Transverse colon (tissue), 4 donors: Measurements from ENCODE around the gene TOMM20.

Source experiments
- EP300 ChIP-seq: sonication (generic); formaldehyde crosslinking; IDR thresholded peaks from one replicate; pipeline ENCODE4 v1.6.1; 2017; ENCODE audit warnings: antibody characterized with exemption, low read depth
- POLR2A ChIP-seq: fragments of 450-650 bp; IDR thresholded peaks from one replicate; pipeline ENCODE4 v1.6.1; 2016; ENCODE audit warnings: antibody characterized with exemption, mild to moderate bottlenecking, moderate library complexity
- POLR2AphosphoS5 ChIP-seq, 3 donors: sonication (generic); formaldehyde crosslinking; IDR thresholded peaks; one replicate each; pipeline ENCODE4 v1.6.1; 2016; ENCODE audit warnings: antibody characterized with exemption in 3 of 3
- TF ChIP-seq, protein P1 (sequence below), 5 experiments: fragments of 200-600 bp in 3 of 5; fragments of 450-650 bp in 2 of 5; sonication (generic) in 3 of 5; IDR thresholded peaks; 1 replicate in 2 of 5; 2 replicates in 3 of 5; pipeline ENCODE4 v1.5.1; 2016 to 2017; ENCODE audit warnings: antibody characterized with exemption in 5 of 5, inconsistent platforms in 3 of 5, mild to moderate bottlenecking in 2 of 5, moderate library complexity in 1 of 5

DNA sequence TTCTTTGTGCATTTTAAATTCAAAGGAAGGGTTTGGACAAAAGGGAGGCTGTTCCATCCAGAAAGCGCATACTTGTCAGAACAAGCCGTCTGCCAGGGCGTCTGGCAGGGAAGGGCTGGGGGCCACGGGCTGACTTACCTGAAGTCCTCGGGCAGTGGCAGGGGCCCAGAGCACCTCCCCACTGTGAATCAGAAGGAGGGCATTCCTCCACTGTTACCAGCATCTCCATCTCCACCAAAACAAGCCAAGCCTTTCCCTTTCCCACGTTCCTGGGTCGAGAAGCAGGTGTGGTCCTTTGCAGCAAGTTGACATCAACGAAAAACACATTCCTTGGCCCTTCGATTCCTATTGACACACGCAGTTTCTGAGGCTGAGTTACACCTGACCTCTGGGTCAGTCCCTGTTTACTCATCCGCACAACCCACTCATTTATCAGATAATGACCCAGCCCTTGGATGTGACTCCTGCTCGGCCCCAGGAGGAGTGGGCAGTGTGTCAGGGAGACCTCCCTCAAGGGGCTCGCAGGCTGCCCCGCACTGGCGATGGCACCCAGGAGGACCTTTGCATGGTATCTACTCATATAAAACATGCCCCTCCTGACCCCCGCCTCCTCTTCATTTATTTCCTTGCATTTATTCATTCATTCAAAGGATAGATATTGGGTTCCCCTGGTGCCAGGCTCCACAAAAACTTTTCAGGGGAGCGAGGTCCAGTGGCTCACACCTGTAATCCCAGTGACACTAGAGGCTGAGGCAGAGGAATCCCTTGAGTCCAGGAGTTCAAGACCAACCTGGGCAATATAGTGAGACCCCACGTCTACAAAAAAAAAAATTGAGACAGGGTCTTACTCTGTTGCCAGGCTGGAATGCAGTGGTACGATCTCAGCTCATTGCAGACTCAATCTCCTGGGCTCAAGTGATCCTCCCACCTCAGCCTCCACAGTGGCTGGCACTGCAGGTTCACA is 60.2 kb downstream of the TOMM20 start:
- TF ChIP-seq, protein P1, sequence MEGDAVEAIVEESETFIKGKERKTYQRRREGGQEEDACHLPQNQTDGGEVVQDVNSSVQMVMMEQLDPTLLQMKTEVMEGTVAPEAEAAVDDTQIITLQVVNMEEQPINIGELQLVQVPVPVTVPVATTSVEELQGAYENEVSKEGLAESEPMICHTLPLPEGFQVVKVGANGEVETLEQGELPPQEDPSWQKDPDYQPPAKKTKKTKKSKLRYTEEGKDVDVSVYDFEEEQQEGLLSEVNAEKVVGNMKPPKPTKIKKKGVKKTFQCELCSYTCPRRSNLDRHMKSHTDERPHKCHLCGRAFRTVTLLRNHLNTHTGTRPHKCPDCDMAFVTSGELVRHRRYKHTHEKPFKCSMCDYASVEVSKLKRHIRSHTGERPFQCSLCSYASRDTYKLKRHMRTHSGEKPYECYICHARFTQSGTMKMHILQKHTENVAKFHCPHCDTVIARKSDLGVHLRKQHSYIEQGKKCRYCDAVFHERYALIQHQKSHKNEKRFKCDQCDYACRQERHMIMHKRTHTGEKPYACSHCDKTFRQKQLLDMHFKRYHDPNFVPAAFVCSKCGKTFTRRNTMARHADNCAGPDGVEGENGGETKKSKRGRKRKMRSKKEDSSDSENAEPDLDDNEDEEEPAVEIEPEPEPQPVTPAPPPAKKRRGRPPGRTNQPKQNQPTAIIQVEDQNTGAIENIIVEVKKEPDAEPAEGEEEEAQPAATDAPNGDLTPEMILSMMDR (IDR thresholded peaks at IDR 0.05), result no peak
- TF ChIP-seq POLR2AphosphoS5 (IDR thresholded peaks at IDR 0.05) (no peak), POLR2A (no peak), EP300 (no peak)
